HEK293 (cell line): ENCODE results near the gene NRBF2.

Experiments used
- CTCF ChIA-PET: fragments of 350-600 bp; formaldehyde crosslinking; extraction: SDS; loops from one replicate; lab custom pipeline; 2021; ENCODE audit warnings: antibody characterized with exemption; lab: Yijun Ruan, JAX
- POLR2A ChIA-PET: fragments of 300-600 bp; formaldehyde crosslinking; extraction: SDS; loops from one replicate; lab custom pipeline; 2020; ENCODE audit warnings: antibody characterized with exemption, inconsistent platforms; lab: Yijun Ruan, JAX
- H3K27ac ChIP-seq: fragments of 200-500 bp; sonication (Bioruptor generic); 2 replicates; pipeline ENCODE4 v1.5.1; 2014; ENCODE audit warnings: low read depth, low read length, control low read depth, inconsistent platforms; ENCODE audit errors: extremely low read depth
- H3K36me3 ChIP-seq, 2 experiments: fragments of 200-500 bp in 1 of 2; sonication (Bioruptor generic) in 1 of 2; 1 replicate in 1 of 2; 2 replicates in 1 of 2; pipeline ENCODE4 v1.5.1; 2014 to 2017; ENCODE audit warnings: inconsistent platforms in 2 of 2, low read length in 2 of 2; ENCODE audit not compliant: control insufficient read depth in 2 of 2, insufficient read depth in 1 of 2
- H3K4me1 ChIP-seq: fragments of 200-500 bp; sonication (Bioruptor generic); 2 replicates; pipeline ENCODE4 v1.5.1; 2014; ENCODE audit warnings: mild to moderate bottlenecking, low read length, inconsistent platforms; ENCODE audit not compliant: control insufficient read depth, insufficient read depth
- H3K4me3 ChIP-seq: 2 replicates; pipeline ENCODE4 v1.5.1; 2011; ENCODE audit warnings: low read depth, mild to moderate bottlenecking, control low read depth, low read length, moderate library complexity
- H3K9me3 ChIP-seq: fragments of 200-500 bp; sonication (Bioruptor generic); 2 replicates; pipeline ENCODE4 v1.5.1; 2014; ENCODE audit warnings: low read depth, low read length, inconsistent platforms; ENCODE audit not compliant: control insufficient read depth, insufficient read depth
- ELK4 ChIP-seq: IDR thresholded peaks from 2 replicates; pipeline ENCODE4 v1.6.1; 2011; ENCODE audit warnings: mild to moderate bottlenecking, low read depth, low read length, borderline replicate concordance
- HOXA7 ChIP-seq: sonication (generic); formaldehyde crosslinking; IDR thresholded peaks from 2 replicates; pipeline ENCODE4 v1.8.1; 2022; ENCODE audit warnings: missing genetic modification reagents, borderline replicate concordance
- KLF7 ChIP-seq: fragments of 450-650 bp; formaldehyde crosslinking; IDR thresholded peaks from 2 replicates; pipeline ENCODE4 v1.5.1; 2016; ENCODE audit warnings: missing biosample characterization, missing genetic modification characterization, borderline replicate concordance
- OVOL3 ChIP-seq: fragments of 450-650 bp; formaldehyde crosslinking; IDR thresholded peaks from 2 replicates; pipeline ENCODE4 v1.5.1; 2016; ENCODE audit warnings: missing biosample characterization, missing genetic modification characterization
- SP2 ChIP-seq: fragments of 450-650 bp; formaldehyde crosslinking; IDR thresholded peaks from 2 replicates; pipeline ENCODE4 v1.5.1; 2016; ENCODE audit warnings: missing biosample characterization, missing genetic modification characterization
- SP3 ChIP-seq: fragments of 450-650 bp; formaldehyde crosslinking; IDR thresholded peaks from 2 replicates; pipeline ENCODE4 v1.5.1; 2016; ENCODE audit warnings: missing biosample characterization, missing genetic modification characterization
- YY1 ChIP-seq: fragments of 450-650 bp; formaldehyde crosslinking; IDR thresholded peaks from 2 replicates; pipeline ENCODE4 v1.5.1; 2018; ENCODE audit warnings: missing biosample characterization, missing genetic modification characterization
- YY2 ChIP-seq: fragments of 450-650 bp; formaldehyde crosslinking; IDR thresholded peaks from 2 replicates; pipeline ENCODE4 v1.5.1; 2016; ENCODE audit warnings: missing biosample characterization, missing genetic modification characterization
- ZBTB11 ChIP-seq: fragments of 450-650 bp; formaldehyde crosslinking; conservative IDR thresholded peaks from 2 replicates; pipeline ENCODE4 v1.5.1; 2016; ENCODE audit warnings: low read depth, missing biosample characterization, missing genetic modification characterization
- ZBTB17 ChIP-seq: fragments of 450-650 bp; formaldehyde crosslinking; IDR thresholded peaks from 2 replicates; pipeline ENCODE4 v1.5.1; 2016; ENCODE audit warnings: missing biosample characterization, missing genetic modification characterization
- ZEB2 ChIP-seq: fragments of 450-650 bp; formaldehyde crosslinking; IDR thresholded peaks from 2 replicates; pipeline ENCODE4 v1.5.1; 2016; ENCODE audit warnings: missing biosample characterization, missing genetic modification characterization
- ZNF133 ChIP-seq: fragments of 450-650 bp; formaldehyde crosslinking; IDR thresholded peaks from 2 replicates; pipeline ENCODE4 v1.5.1; 2016; ENCODE audit warnings: missing biosample characterization, missing genetic modification characterization
- ZNF146 ChIP-seq: fragments of 450-650 bp; formaldehyde crosslinking; IDR thresholded peaks from 2 replicates; pipeline ENCODE4 v1.5.1; 2016; ENCODE audit warnings: missing biosample characterization, missing genetic modification characterization
- ZNF157 ChIP-seq: fragments of 450-650 bp; formaldehyde crosslinking; IDR thresholded peaks from 2 replicates; pipeline ENCODE4 v1.5.1; 2016; ENCODE audit warnings: missing biosample characterization, missing genetic modification characterization
- ZNF174 ChIP-seq: fragments of 450-650 bp; formaldehyde crosslinking; IDR thresholded peaks from 2 replicates; pipeline ENCODE4 v1.5.0; 2017; ENCODE audit warnings: missing biosample characterization, mild to moderate bottlenecking, missing genetic modification characterization
- ZNF266 ChIP-seq: fragments of 450-650 bp; formaldehyde crosslinking; IDR thresholded peaks from 2 replicates; pipeline ENCODE4 v1.5.1; 2016; ENCODE audit warnings: missing biosample characterization, missing genetic modification characterization, low read depth
- ZNF335 ChIP-seq: fragments of 450-650 bp; formaldehyde crosslinking; conservative IDR thresholded peaks from 2 replicates; pipeline ENCODE4 v1.5.1; 2016; ENCODE audit warnings: missing biosample characterization, missing genetic modification characterization
- ZNF501 ChIP-seq: fragments of 450-650 bp; formaldehyde crosslinking; IDR thresholded peaks from 2 replicates; pipeline ENCODE4 v1.5.1; 2016; ENCODE audit warnings: missing biosample characterization, missing genetic modification characterization
- ZNF514 ChIP-seq: fragments of 450-650 bp; formaldehyde crosslinking; IDR thresholded peaks from 2 replicates; pipeline ENCODE4 v1.5.1; 2016; ENCODE audit warnings: missing biosample characterization, missing genetic modification characterization
- ZNF518A ChIP-seq: fragments of 450-650 bp; formaldehyde crosslinking; conservative IDR thresholded peaks from 2 replicates; pipeline ENCODE4 v1.5.1; 2016; ENCODE audit warnings: low read depth, missing biosample characterization, missing genetic modification characterization
- ZNF558 ChIP-seq: fragments of 450-650 bp; formaldehyde crosslinking; IDR thresholded peaks from 2 replicates; pipeline ENCODE4 v1.5.1; 2016; ENCODE audit warnings: missing biosample characterization, missing genetic modification characterization
- ZNF600 ChIP-seq: fragments of 450-650 bp; formaldehyde crosslinking; IDR thresholded peaks from 2 replicates; pipeline ENCODE4 v1.5.1; 2016; ENCODE audit warnings: missing biosample characterization, missing genetic modification characterization
- ZNF791 ChIP-seq: fragments of 450-650 bp; formaldehyde crosslinking; IDR thresholded peaks from 2 replicates; pipeline ENCODE4 v1.5.1; 2016; ENCODE audit warnings: missing biosample characterization, missing genetic modification characterization
- ZSCAN30 ChIP-seq: fragments of 450-650 bp; IDR thresholded peaks from 2 replicates; pipeline ENCODE4 v1.5.1; 2018; ENCODE audit warnings: missing biosample characterization, mild to moderate bottlenecking, missing genetic modification characterization, moderate library complexity
- TF ChIP-seq, protein P1 (sequence below): fragments of 450-650 bp; formaldehyde crosslinking; IDR thresholded peaks from 2 replicates; pipeline ENCODE4 v1.5.1; 2016; ENCODE audit warnings: missing biosample characterization, missing genetic modification characterization

NRBF2 gene

GRCh38 chr10:63129888-63130287 is 3.2 kb upstream of the NRBF2 start (continued):
- TF ChIP-seq KLF7 (tag by site-specific recombination) (no peak), ZBTB11 (tag by site-specific recombination) (no peak), ELK4 (no peak), ZNF514 (no peak), ZSCAN30 (tag by site-specific recombination) (no peak), HOXA7 (no peak), YY2 (tag by site-specific recombination) (no peak), ZNF558 (tag by site-specific recombination) (no peak), ZBTB17 (tag by site-specific recombination) (no peak), SP3 (tag by site-specific recombination) (no peak), ZEB2 (tag by site-specific recombination) (no peak), ZNF501 (no peak)

- no peak overlapping the region for H3K4me3 ChIP-seq
- ChIA-PET CTCF (interaction anchor here (0.9 to 1.3 kb wide), 2 partner anchors 588 to 695 kb away, joined by 3 to 5 read pairs; no protein-coding TSS in a partner anchor), POLR2A (interaction anchor here (0.6 to 1.4 kb wide), 8 partner anchors 17 to 867 kb away, joined by 3 to 11 read pairs (median 4); partner anchors contain the start of gene EGR2)
- no peak overlapping the region for H3K27ac ChIP-seq
- H3K36me3 ChIP-seq, result no peaks in the 10 kb centered on the region
- H3K4me1 ChIP-seq, result no peaks in the 10 kb centered on the region
- no peaks in the 10 kb centered on the region for H3K9me3 ChIP-seq
- TF ChIP-seq ZNF335 (tag by site-specific recombination) (peak; percentile 78), ZNF146 (tag by site-specific recombination) (no peak), ZNF600 (tag by site-specific recombination) (no peak), OVOL3 (tag by site-specific recombination) (no peak), ZNF791 (tag by site-specific recombination) (no peak), YY1 (tag by site-specific recombination) (peak; percentile 86), SP2 (no peak), ZNF266 (tag by site-specific recombination) (no peak), ZNF174 (tag by site-specific recombination) (peak; percentile 48; the same call in 1 of the 2 replicates), ZNF518A (tag by site-specific recombination) (peak; percentile 97; the same call in 1 of the 2 replicates), ZNF133 (tag by site-specific recombination) (no peak), ELK4 (no peak), ZNF157 (tag by site-specific recombination) (no peak)
- TF ChIP-seq, protein P1, sequence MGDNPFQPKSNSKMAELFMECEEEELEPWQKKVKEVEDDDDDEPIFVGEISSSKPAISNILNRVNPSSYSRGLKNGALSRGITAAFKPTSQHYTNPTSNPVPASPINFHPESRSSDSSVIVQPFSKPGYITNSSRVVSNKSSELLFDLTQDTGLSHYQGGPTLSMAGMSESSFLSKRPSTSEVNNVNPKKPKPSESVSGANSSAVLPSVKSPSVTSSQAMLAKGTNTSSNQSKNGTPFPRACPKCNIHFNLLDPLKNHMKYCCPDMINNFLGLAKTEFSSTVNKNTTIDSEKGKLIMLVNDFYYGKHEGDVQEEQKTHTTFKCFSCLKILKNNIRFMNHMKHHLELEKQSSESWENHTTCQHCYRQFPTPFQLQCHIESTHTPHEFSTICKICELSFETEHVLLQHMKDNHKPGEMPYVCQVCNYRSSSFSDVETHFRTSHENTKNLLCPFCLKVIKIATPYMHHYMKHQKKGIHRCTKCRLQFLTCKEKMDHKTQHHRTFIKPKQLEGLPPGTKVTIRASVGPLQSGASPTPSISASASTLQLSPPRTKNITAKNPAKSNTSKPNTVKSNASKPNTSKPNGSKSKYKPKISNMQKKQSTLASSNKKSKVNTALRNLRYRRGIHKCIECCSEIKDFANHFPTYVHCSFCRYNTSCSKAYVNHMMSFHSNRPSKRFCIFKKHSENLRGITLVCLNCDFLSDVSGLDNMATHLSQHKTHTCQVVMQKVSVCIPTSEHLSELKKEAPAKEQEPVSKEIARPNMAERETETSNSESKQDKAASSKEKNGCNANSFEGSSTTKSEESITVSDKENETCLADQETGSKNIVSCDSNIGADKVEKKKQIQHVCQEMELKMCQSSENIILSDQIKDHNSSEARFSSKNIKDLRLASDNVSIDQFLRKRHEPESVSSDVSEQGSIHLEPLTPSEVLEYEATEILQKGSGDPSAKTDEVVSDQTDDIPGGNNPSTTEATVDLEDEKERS (tag by site-specific recombination), result 0 out of 2 replicates have a peak, but pooled peaks have one; percentile 15
These were observed 475 bp upstream of the NRBF2 start for GRCh38 chr10:63132651-63133055.
